GOT3 (cell line): Measurements from ENCODE around the gene GTF2F2.

ENCODE experiments used
- DNase-seq: peaks from one replicate; lab custom pipeline; 2025; ENCODE audit warnings: mixed read lengths; lab: John Stamatoyannopoulos, UW

The GTF2F2 gene

DNA sequence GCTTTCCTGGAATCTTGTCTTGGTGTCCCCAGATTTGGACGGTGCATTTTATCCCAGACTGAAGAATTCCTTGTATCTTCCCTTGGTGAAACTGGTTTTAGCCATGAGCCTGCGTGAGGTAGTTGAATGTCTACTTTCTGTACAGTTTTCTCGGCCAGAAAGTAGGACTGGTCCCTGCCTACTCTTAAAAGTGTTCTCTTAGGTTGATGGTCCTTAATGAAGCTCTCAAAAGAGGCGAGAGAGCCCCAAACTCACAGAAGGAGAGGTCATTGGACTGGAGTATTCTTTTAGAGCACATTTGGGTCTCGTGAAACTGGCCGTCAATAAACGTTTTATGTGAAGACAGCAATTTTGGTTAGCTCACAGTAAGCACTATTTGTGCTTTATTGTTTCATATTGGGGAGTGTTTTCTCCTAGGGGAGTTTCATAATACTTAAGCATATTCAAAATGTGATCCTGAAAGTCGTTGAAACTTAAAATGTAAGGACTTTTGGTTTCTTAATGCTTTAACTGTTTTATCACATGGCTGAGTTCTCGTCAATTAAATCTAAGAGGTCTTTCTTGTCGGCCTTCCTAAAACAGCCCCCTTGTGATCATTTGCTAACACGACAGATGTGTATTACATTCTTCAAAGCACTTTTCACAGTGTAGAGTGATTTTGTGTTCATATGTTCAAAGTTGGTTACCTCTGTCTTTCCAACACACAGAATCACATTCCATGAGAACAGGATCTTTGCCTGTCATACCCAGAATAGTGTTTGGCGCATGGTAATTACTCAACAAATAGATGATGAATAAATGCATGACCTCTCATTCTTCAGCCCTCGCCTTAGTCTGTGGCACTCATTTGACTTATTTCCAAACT, 889 bp downstream of the GTF2F2 start:
- no peak for DNase-seq

DNA sequence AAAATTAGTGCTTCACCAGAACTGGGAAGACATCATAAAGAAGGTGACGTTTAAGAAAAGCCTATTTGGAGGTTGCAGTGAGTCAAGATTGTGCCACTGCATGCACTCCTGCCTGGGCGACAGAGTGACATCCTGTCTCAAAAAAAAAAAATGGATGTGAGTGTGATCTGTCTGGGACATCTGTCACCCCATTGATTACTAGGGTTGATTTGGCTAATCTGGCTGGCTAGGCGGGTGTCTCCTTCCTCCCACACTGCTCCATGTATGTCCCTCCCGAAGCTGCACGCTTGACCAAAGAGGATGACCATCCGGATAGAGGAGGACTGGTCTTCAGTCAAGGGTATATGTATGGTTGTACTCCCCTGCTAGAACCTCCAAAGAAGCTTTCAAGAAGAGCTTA, 2.6 kb downstream of the GTF2F2 start:
- DNase-seq: no peak

DNA sequence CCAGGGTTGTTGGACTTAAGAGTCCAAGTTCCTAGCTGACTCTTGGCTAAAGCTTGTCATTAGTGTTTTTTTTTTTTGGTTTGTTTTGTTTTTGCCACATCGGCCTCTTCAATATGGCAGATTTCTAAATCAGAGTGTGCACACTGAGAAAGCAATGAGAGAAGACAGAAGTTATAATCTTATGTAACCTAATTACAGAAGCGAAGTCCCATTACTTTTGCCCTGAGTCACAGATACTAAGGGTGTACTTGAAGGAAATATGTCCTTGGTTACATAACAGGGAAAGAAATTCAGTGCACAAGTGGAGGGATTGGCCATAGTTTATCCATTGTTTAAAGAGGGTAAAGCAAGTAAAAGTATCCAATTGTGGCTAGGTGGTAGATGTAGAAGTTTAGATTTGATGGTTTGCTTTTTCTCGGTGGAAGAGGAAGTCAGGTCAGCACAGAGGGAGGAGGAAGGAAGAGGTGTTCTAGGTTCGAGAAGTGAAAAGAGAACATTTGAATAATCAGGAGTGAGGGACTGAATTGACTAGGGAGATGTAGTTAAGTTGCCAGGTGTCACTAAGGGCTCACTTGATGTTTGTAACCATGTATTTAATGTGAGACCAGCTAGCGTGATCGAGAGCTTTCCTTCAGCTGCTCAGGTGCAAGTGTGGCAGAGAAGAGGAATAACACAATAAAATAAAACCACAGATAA, 12.2 kb downstream of the GTF2F2 start:
- no peak for DNase-seq

DNA sequence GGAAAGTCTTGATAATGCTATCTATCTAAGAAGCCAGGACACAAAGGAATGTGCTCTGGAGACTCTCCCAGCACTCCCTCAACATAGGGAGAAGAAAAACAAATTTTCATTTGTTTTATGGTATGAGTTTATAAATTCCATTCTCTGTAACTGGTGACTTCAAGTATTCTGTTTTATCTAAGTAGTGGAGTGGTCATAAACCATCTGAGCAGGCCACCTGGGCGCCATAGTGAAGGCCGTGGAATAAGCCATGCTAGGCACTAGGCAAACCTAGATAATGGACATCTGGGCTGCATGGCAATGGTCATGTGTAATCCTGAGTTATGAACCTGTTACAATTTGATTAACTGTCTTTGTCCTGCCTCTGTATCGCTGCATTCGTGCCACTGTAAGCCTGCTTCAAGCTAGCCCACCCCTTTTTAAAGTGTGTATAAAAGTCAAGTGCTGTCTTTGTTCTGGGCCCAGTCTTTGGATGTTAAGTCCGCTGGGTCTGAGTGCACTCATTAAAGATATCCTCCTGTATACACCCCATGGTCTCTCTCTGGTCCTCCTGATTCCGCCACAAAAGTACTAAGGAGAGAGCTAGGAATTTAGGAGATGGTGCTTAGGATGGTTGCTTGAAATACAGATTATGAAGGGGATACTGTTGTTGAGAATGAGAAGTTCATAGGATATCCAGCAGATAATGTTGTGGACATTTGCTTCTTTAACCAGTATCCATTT, 13.2 kb downstream of the GTF2F2 start:
- no peak for DNase-seq

DNA sequence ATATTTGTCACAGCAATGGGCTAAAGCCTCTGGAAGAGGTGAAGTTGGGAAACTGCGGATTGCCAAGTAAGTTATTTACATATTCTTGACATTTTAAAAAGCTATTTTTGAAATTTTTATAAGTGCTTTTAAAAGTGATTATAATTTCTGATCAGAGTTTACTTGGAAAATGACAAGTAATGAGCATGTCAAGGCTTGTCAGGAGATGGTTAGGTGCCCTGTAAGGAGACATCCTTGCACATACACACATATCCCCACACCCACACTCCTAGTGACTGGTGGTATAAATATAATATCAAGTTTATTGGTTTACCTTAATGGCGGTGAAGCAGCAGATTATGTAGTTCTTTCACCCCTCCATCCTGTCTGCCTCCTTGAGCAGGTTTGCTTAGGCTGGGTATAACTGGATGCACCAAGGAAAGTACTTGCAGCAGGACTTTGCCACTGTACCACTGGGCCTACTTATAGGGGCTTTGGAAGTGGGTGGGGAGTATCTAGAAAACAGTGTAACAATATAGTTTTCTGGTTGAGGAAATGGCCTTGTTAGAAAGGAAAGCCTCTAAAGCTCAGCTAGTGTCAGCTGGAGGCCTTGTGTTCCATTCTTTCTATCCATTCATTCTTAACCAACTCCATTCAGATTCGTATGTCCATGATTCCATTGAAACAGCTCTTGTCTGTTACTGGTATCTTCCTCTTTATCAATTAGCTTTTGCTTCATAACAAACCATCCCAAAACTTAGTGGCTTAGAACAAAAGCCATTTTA, 16.6 kb downstream of the GTF2F2 start:
- no peak for DNase-seq

DNA sequence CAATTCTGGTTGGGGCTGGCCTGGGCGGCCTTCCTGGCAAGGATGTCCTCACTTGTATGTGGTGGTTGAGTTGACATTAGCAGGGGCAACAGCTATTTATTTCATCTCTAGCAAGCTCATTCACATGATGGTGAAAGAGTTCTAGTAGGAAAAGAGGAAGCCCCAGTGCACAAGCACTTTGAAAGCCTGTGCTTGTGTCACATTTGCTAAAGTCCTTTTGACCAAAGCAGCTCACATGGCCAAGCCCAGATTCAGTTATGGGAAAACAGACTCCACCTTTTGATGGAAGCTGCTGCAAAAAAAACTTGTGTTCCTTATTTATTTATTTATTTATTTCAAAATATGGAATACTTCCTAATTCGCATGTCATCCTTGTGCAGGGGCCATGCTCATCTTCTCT, 17.2 kb downstream of the GTF2F2 start:
- no peak for DNase-seq

DNA sequence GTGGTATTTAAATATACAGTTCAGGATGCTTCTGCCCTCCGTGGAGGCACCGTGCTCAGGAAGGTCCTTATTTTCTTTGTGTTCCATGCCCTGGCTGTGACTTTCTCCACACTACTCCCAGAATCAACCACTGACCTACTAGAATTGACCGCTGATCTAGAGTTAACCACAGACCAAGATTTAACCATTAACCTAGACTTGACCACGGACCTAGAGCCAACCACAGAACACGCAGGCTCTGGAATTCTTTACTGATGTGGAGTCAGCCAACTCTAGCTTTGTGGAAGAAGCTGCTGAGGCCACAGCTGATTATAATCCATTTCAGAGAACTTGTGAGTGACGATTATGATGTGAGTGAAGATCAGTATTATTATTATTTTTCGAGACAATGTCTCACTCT, 18.0 kb downstream of the GTF2F2 start:
- no peak for DNase-seq

DNA sequence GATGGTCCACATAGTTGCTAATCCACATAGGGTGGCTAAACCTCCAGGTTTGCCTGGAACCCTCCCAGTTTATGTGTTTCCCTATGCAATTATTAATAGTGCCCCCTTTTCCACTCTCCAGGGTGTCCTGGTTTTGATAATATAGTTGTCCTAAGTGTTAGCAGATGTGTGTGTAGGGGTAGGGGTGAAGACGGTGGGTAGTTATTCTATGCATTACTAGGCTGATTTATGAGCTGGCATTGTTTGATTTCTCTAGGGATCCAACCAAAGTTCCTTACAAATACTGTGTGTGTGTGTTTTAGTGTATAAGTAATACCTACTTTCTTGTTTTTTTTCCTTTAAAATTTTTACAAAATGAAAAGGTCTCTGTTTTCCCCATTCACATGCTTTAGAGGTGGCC, 21.1 kb downstream of the GTF2F2 start:
- DNase-seq: no peak

DNA sequence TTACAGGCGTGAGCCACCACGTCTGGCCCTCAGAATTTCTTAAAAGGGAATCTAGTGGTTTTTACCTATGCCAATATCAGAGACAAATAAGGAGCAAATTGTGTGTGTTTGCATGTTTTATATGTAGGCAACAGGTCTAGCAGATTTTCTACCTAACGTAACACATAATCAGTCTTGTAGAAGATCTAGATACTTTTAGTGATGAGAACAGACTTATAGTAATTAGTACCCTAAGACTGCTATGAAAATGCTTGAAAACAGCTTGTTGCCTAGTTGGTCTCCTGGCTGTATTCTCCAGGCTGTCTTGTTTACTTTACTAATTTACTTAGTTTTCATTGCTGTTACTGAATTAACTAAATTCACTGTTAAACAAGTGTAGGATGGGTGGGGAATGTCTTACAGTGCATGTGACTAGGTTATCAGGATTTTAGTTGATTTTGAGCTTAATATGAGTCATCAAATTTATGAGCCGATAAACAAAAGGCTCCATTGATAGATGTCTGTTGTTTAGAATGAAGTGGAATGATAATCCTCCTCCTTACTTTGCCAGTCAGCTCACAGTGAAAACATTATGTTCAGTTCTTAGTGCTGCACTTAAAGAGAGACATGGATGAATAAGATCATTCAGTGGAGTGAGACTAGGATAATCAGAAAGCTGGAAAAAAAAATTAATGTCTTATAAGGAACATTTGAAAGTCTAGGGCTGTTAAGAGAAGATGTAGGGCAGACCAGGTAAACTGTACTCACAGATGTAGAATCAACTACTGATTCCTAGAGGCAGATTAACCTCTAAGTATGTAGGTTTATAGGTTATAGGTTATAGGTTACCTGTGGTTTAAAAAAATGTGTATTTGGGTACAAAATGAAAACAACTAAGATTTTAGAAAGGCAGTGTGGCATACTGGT, 22.4 kb downstream of the GTF2F2 start:
- no peak for DNase-seq

DNA sequence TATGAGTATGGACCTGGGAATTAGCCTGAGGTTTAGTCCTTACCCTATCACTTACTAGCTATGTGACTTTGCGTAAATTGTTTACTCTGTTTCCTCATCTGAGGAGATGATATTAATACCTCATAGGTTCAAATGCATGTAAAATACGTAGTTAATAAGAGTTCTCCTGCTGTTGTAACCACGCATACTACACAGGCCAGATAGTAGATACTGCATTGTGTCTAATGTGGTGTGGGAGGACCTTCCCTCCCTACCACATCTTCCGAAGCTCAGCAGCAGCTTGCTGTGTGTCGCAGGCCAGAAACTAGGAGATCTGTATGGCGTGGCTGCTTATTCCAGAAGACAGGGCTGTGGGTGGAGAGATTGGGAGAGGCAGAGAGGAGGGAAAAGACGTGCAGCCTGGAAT, 23.0 kb downstream of the GTF2F2 start:
- DNase-seq: no peak

DNA sequence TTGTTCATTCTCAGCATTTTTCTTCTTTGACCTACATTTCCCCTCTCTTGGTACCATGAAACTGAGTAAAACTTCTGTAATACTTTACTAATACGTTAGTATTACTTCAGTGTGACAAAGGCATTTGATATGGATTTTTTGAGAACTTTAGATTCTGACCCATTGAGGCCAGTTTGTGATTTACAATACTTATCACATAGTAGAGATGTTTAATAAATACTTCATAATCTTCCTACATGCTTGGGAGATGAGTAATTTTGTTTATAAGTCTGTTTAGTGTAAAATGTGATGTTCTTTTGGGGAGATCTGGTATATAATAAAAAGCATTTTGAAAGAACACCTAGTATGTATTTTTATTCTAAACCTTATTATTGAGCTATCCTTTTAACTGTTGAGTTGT, 29.7 kb downstream of the GTF2F2 start:
- DNase-seq: no peak

DNA sequence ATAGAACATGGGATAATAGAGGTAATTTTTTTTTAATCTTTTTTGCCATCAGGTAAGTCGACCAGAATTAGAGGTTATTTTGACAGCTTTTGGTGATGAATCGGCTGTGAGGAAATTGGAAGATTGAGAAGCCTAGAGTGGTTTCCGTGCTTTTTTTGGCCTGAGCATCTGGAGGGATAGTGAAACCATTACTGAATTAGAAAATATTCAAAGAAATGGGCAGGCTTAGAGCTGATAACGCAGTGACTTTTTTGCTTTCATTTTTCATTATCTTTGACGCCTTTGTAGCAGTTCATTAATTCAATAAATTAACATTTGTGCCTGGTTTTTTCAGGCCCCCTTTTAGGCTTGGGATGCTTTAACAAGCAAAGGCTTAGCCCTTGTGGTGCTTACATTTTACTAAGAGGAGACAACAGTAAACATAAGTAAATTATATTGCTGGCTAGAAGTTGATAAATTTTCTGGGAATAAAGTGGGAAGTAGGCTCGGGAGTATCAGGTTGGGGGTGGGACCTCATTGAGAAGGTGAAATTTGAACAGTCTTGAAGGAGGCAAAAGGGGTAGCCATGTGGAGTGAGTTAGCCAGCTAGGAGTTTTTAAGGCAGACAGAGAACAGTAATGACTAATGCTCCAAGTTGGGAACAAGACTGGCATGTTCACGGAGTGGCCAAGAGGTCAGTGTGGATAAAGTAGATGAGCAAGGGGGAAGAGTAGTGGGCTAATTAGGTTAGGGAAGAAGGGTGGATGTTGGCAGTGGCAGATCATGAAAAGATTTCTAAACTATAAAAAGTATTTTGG, 36.5 kb downstream of the GTF2F2 start:
- no peak for DNase-seq

DNA sequence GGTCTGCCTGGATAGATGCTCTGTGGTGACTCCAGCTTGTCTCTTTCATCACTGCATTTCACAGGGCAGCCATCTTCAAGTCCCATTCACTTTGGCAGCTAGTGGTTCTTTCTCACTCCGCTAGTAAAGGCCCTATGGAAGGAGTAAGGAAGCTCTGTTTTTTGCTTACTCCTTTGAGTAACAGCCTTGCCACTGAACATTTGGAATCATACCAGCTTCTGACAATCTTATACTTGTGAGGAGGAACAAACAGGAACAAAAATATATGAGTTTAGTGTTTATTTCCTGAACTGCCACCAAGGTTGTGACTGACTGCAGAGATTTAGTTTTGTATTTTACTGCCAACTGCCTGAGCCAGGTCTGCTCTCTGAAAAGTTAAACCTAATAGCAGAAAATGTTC, 41.9 kb downstream of the GTF2F2 start:
- DNase-seq: no peak

DNA sequence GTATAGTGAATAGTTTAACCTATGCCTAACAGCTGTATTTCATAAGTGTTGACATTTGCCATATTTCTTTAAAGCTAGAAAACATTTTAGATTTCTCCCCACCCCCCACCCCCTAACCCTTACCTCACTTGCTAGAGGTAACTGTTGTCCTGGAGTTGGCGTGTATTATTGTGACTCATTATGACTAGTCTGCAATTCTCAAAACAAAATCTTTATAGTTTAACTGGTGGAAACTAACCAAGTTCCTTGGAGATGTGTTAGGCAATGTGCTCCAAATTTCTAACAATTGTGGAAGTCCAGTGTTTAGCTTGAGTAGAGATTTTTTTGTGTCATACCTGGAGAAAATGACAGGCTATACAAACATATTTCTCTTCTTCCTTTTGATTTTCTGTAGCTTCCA, 42.5 kb downstream of the GTF2F2 start:
- DNase-seq: no peak

DNA sequence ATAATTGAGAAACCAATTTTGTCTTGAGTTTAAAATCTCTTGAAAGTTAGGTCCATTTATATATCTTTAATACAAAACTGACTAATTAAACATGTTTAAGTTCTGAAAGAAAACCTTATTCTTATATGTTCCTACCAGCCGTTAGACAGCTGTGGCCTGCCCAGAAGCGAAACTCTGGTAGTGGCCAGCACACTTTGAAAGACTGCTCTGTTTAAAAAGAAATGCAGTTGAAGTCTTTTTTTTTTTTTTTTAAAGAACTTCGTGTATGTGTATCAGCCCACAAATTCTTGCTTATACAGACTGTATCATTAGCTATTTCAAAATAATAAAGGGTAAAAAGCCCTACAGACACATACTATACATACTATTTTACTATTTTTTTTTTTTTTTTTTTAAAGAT, 46.5 kb downstream of the GTF2F2 start:
- DNase-seq: no peak

DNA sequence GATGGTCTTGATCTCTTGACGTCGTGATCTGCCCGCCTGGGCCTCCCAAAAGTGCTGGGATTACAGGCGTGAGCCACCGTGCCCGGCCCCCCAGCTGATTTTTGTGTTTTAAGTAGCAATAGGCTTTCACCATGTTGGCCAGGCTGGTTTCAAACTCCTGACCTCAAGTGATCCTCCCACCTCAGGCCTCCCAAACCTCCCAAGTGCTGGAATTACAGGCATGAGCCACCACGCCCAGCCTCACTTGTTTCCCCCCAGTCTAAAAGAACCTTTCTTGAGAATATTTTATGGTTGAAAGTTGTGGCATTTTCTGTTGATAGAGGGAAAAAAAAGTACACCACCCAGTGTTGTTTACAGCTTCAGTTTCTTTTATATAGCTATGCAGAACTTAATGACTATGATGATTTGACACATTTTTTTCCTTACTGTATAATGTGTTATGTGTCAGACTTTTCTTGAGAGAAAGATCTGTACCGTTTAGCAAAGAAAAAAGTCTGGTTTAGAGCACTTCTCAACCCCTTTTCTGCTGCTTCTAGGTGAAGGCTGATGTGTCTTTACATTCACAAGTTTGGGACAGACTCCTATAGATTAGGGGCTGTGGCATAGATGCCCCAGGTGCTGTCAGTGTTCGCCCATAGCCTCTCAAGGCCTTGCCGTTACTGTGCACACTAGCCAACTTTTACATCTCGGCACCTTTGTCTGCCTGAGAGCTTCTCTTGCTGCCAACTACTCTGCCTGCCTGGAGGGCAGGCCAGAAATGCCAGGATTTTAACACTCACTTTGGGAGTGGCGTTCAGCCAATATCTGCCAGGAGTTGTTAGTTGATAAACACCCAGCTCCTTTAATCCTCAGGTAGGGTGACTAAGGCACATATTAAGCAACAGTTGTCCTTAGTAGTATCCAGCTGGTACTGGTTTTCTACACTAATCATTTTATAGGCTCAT, 47.6 kb downstream of the GTF2F2 start:
- no peak for DNase-seq

DNA sequence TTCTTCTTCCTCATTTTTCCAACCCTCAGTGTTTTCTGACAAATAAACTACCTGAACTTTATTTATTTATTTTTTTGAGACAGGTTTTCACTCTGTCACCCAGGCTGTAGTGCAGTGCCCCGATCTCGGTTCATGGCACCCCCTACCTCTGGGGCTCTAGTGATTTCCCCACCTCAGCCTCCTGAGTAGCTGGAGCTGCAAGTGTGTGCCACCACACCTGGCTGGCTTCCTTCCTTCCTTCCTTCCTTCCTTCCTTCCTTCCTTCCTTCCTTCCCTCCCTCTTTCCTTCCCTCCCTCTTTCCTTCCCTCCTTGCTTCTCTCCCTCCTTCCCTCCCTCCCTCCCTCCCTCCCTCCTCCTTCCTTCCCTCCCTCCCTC, 48.2 kb downstream of the GTF2F2 start:
- DNase-seq: no peak

DNA sequence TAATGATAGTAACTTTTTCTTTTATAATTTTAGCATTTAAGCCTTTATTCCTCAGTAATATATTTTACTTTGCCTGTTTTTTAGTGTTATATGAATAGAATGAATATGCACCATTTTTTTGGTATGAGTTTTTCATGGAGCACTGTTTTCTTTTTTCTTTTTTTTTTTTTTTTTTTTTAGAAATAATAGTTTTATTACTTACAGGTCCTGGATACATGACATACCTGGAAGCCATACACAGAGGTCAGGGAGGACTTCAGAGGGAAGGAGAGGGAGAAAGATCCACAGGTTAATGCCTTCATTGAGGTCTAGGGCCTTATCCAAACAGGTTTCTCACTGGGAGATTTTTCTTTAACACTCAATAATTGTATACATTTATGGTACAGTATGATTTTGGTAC, 54.2 kb downstream of the GTF2F2 start:
- no peak for DNase-seq
